Activated B cell treated with CpG ODN at 0.5 μM for 24 hours (primary cell): ENCODE results near the gene HS2ST1. TPM values are rescaled to one million over a fixed set of nuclear protein-coding genes. Genes with fewer than 3 reads are reported as not detected.

Experiments
- ATAC-seq: fragments of 200-7000 bp; cut with Tn5 transposase; one replicate; pipeline ENCODE4 v1.10.0; 2021; ENCODE audit warnings: low read depth, mild to moderate bottlenecking, moderate library complexity
- CTCF ChIA-PET: fragments of 350-600 bp; sonication (Branson Sonifier 250); formaldehyde crosslinking; loops from one replicate; lab custom pipeline; 2021; ENCODE audit warnings: antibody characterized with exemption; lab: Charles Lee
- POLR2A ChIA-PET: fragments of 350-600 bp; sonication (Branson Sonifier 250); formaldehyde crosslinking; loops from one replicate; lab custom pipeline; 2021; ENCODE audit warnings: antibody characterized with exemption; lab: Charles Lee
- DNase-seq: peaks from one replicate; pipeline ENCODE4 v3.0.0; 2022
- H3K27ac Mint-ChIP-seq: one replicate; pipeline ENCODE4 v1.8.0; 2020; ENCODE audit warnings: mixed read lengths
- H3K27me3 Mint-ChIP-seq: one replicate; pipeline ENCODE4 v1.8.0; 2021; ENCODE audit warnings: mixed read lengths
- H3K36me3 Mint-ChIP-seq: one replicate; pipeline ENCODE4 v1.8.0; 2021; ENCODE audit warnings: low read depth, mixed read lengths
- H3K4me1 Mint-ChIP-seq: one replicate; pipeline ENCODE4 v1.8.0; 2021; ENCODE audit warnings: mixed read lengths
- H3K4me3 Mint-ChIP-seq: one replicate; pipeline ENCODE4 v1.8.0; 2020; ENCODE audit warnings: mild to moderate bottlenecking, mixed read lengths
- H3K9me3 Mint-ChIP-seq: one replicate; pipeline ENCODE4 v1.8.0; 2020; ENCODE audit warnings: mixed read lengths
- CTCF ChIP-seq: fragments of 200-600 bp; IDR thresholded peaks from one replicate; pipeline ENCODE4 v1.8.0; 2022; ENCODE audit warnings: antibody characterized with exemption, mild to moderate bottlenecking
- intact Hi-C: fragments of 100-400 bp; cut with micrococcal nuclease; formaldehyde crosslinking; loops from one replicate; pipeline ENCODE4 v1.15.1; 2024
- total RNA-seq: library from RNA; stranded (reverse); gene quantifications from 2 replicates; pipeline ENCODE4 v1.2.3, GENCODE V29; 2022

HS2ST1 gene
- total RNA-seq, 1 donor from 2014 or later: 24.2 TPM

GRCh38 chr1:87134625-87135328 is 220.3 kb downstream of the HS2ST1 start:
- DNase-seq (no peak), ATAC-seq (no peak)
- H3K4me3 Mint-ChIP-seq: no peak overlapping the region
- ChIA-PET CTCF (interaction anchor here (1.4 kb wide), 1 partner anchor 819 kb away, joined by 3 read pairs; no protein-coding TSS in a partner anchor), POLR2A (no interaction called here)
- H3K27ac Mint-ChIP-seq: no peak overlapping the region
- peaks cover 10% of the 10 kb centered on the region for H3K4me1 Mint-ChIP-seq
- H3K9me3 Mint-ChIP-seq: no peaks in the 10 kb centered on the region
- peaks cover 18% of the 10 kb centered on the region for H3K27me3 Mint-ChIP-seq
- no peaks in the 10 kb centered on the region for H3K36me3 Mint-ChIP-seq
- intact Hi-C loops: loop anchor here (5.0 to 10.0 kb wide), 5 partner anchors 158 to 1743 kb away; partner anchors contain the start of gene LMO4
- TF ChIP-seq CTCF: no peak

GRCh38 chr1:87135329-87135712 is 220.9 kb downstream of the HS2ST1 start:
- H3K36me3 Mint-ChIP-seq: no peaks in the 10 kb centered on the region
- ChIA-PET POLR2A (no interaction called here), CTCF (interaction anchor here (1.4 kb wide), 1 partner anchor 819 kb away, joined by 3 read pairs; no protein-coding TSS in a partner anchor)
- intact Hi-C loops: loop anchor here (10.0 kb wide), 1 partner anchor 1049 kb away; no protein-coding TSS in a partner anchor
- peaks cover 15% of the 10 kb centered on the region for H3K27me3 Mint-ChIP-seq
- no peaks in the 10 kb centered on the region for H3K9me3 Mint-ChIP-seq
- no peak overlapping the region for H3K4me3 Mint-ChIP-seq
- peaks cover 10% of the 10 kb centered on the region for H3K4me1 Mint-ChIP-seq
- no peak overlapping the region for H3K27ac Mint-ChIP-seq
- ATAC-seq: no peak
- DNase-seq: no peak
- TF ChIP-seq CTCF: no peak

DNA sequence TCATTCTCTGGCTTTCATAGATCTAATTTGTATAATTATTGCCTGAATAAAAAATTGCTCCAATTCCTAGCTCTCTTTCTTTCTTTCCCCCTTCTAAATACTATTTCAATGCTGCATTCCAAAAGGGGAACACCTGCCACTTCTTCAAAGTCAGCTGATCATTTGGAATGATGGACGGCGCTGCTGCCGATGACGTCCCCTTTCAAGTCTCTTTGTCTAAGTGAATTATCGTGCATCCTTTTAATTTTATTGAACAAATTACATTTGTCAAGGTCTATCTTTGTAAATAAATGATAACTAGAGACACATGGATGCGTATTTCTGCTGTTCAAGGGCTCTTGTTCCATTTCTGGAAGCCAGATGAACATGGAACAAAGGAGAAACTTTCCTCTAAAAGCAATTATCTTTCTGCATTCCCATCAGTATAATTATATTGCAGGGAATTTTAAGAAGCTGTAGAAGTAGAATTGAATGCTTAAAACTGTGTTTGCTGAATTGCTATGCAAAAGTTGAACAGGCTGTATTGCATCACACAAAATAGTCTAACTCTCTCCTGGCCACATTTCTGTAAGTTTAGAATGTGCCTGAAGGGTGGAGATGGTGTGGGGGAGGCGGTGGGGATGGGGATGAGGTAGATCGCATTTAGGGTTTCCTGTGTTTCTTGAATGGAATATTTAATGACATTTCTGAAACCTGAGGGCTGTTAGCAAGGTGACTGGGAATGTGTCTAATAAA is 222.3 kb downstream of the HS2ST1 start:
- CTCF ChIA-PET: no interaction called here

GRCh38 chr1:87137342-87137739 is 222.9 kb downstream of the HS2ST1 start:
- intact Hi-C loops: loop anchor here (10.0 kb wide), 1 partner anchor 1047 kb away; no protein-coding TSS in a partner anchor
- H3K4me1 Mint-ChIP-seq: peaks cover 5% of the 10 kb centered on the region

More for the DNA sequence above, 222.3 kb downstream of the HS2ST1 start:
- Mint-ChIP-seq H3K9me3 (no peaks in the 10 kb centered on the region), H3K4me1 (peaks cover 8% of the 10 kb centered on the region), H3K4me3 (no peak overlapping the region), H3K27me3 (peaks cover 9% of the 10 kb centered on the region), H3K27ac (no peak overlapping the region), H3K36me3 (no peaks in the 10 kb centered on the region)
- intact Hi-C loops: loop anchor here (10.0 kb wide), 1 partner anchor 1048 kb away; no protein-coding TSS in a partner anchor
- ATAC-seq (no peak), DNase-seq (no peak)
- TF ChIP-seq CTCF: no peak
- POLR2A ChIA-PET: no interaction called here

More at GRCh38 chr1:87137342-87137739, 222.9 kb downstream of the HS2ST1 start:
- CTCF ChIA-PET: no interaction called here
- Mint-ChIP-seq H3K27ac (no peak overlapping the region), H3K9me3 (no peaks in the 10 kb centered on the region), H3K4me3 (no peak overlapping the region), H3K36me3 (no peaks in the 10 kb centered on the region), H3K27me3 (peaks cover 9% of the 10 kb centered on the region)
- POLR2A ChIA-PET: no interaction called here
- DNase-seq: no peak
- ATAC-seq: no peak
- TF ChIP-seq CTCF: no peak
